ENCODE data around the gene TGFBR1. TPM values are rescaled to one million over a fixed set of nuclear protein-coding genes. Genes with fewer than 3 reads are reported as not detected.
A peak's percentile ranks its signal among the peaks of the same experiment; 100 is the strongest.
"Not testable (repeated sequence)": the region's sequence is repeated elsewhere in the genome, so short reads cannot be mapped to it uniquely, and the experiment has no call there.

Gene TGFBR1
- total RNA-seq, 2 donors from 2014 or later: 62.7 to 105 TPM

DNA sequence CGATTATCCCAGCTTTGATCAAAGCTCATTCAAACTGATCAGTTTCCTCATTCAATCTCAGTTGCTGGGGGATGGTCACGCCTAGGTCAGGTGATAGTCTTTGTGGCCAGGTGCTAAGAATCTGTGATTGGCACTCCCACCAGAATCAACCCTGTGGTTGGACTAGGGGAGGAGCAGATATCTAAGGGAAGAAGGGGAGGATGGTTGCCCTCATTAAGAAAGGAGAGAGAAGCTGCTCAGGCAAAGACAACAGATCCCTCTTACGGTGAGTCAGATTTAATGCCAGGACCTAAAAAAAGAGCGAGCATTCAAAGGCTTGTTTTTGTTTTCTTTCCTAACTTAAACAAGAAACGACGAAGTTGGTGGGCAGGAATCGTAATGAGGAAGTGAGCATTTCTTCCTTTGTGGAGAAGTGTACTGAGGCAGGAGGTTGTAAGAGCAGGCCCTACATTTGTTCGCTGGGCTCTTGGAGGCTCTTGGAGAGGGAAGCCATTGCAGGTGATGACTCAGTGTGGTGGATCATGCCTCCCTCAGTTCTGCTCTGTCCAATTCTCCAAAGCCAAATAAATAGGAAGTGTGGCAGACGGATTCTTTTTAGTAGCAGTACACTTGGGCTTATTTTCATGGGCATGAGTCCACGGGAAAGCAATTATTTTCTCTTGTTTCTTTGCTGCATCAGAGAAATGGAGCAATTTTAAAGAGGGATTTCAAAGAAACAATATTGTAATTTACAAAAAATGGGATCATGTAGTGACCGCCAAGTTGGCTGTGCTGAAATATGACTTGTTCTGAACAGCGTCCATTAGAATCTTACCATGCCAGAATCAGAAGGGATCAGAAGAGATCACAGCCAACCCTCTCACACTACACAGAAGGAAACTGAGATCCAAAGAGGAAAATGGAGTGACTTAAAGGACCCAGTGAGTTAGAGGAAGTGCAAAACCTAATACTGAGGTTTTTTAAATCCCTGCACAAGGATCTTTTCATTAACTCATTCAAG, 18.7 kb upstream of the TGFBR1 start:
- H3K27me3 Mint-ChIP-seq: no peaks in the 10 kb centered on the region
- peaks cover 2% of the 10 kb centered on the region for H3K9me3 Mint-ChIP-seq
- no peak overlapping the region for H3K4me3 Mint-ChIP-seq
- peak overlapping the region; percentile 21 to 45 for H3K27ac Mint-ChIP-seq
- DNase-seq (ENCODE audit: low spot score): no peak
- H3K4me1 Mint-ChIP-seq (ENCODE audit: low read depth in 2 of 2): peaks cover 36 to 39% of the 10 kb centered on the region in 2 donors
- H3K36me3 Mint-ChIP-seq: no peaks in the 10 kb centered on the region
- ATAC-seq: no peak

DNA sequence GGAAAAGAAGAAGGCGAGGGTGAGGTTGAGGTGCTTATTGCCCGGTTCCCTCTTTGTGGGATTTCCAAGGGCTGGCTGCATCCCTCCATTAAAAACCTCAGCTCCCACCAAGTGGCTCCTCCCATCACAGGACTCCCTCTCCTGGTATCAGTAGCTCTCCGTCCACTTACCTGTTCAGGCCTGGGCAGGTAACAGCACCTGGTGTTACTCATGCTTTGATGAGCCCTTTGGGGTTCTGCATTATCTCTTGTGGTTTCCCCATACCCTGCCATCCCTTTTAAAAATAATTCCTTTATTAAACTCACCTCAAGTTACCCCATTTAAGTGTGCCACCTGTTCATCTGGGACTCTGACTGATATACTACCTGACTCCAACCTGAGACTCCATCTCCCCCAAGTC, 17.5 kb upstream of the TGFBR1 start:
- peaks cover 45 to 50% of the 10 kb centered on the region in 2 donors for H3K4me1 Mint-ChIP-seq (ENCODE audit: low read depth in 2 of 2)

DNA sequence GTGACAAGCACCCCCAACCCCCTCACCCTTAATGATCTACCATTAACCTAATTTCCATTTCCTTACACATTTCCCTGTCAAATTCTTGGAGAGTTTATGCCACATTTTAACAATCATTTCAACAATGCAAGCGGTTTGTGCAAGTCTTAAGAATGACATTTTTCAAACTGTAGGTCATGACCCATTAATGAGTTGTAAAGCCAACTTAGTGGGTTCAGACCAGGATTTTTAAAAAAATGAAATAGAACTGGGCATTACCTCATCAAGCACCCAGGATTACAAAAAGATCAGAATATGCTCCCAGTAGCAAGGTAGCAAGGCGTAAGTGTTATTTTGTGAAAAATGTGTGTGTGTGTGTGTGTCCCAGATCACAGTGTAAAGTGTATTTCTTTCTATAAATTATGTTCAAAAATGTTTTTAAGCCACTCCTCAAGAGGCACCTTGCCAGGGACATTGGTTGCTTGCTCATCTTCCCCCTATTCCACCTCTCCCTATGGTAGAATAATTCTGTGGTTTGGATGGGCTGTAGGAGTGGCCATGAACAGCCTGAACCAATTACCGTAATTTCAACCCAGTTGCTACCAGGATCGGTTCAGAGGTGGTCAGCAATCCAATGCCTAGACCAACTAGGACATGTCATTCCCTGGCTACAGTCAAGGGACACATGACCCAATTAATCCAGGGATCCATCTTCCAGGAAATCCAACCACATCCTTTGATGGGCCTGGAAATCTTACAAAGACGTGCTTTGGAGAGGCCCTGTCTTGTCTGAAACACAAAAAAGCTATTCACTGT, 14.4 kb upstream of the TGFBR1 start:
- Mint-ChIP-seq H3K4me3 (no peak overlapping the region), H3K27ac (peak overlapping the region; percentile 99), H3K4me1 (ENCODE audit: low read depth in 2 of 2) (peaks cover 51 to 59% of the 10 kb centered on the region in 2 donors), H3K9me3 (peaks cover 5% of the 10 kb centered on the region), H3K36me3 (no peaks in the 10 kb centered on the region), H3K27me3 (no peaks in the 10 kb centered on the region)
- no peak for ATAC-seq
- DNase-seq (ENCODE audit: low spot score): no peak

More for the DNA sequence above, 17.5 kb upstream of the TGFBR1 start:
- peaks cover 5% of the 10 kb centered on the region for H3K9me3 Mint-ChIP-seq
- no peak overlapping the region for H3K4me3 Mint-ChIP-seq
- H3K27me3 Mint-ChIP-seq: no peaks in the 10 kb centered on the region
- no peaks in the 10 kb centered on the region for H3K36me3 Mint-ChIP-seq
- no peak for ATAC-seq
- no peak for DNase-seq (ENCODE audit: low spot score)
- H3K27ac Mint-ChIP-seq: peak overlapping the region in 1 of 2 donors; percentile 11

DNA sequence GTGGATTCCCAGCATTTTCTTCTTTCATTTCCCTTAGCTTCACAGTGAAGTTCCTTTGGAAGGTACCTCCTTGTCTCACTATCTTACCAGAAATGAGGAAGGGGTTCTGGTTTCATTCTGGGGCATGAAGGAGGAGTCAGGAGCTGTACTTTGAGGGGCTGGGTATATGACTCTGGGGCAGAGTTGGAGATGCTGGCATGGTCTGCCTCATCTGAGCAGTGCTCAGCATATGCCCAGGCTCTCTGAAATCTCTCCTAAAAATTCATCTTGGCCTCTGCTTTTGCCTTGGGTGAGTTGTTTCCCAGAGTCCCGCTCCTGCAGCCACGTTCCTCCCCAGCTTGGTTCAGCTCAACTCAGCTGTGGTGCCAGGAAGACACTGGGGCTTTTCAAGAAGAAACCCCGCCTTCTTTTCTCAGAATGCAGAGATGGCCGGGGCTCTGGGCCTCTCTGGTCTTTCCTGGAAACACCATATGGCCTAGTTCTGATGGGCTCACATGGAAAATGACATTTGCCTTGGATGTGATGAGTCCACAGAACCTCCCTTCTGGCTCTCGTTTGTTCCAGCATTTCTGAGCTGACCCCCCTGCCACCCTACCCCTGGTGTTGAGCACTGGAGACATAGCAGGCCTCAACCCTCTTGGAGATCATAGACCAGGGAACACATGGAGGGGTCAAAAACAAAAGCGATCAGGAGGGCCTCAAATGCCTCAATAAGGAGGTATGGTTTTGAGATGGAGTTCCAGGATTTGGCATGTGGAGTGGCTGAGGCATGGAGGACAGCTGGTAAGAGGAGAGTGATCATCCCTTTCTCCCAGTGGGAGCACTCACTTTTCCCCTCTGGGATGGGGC, 12.0 kb upstream of the TGFBR1 start:
- ATAC-seq: peak; percentile 88 to 91
- peak; percentile 84 for DNase-seq (ENCODE audit: low spot score)
- H3K27ac Mint-ChIP-seq: peak overlapping the region; percentile 99
- peaks cover 5% of the 10 kb centered on the region for H3K9me3 Mint-ChIP-seq
- no peaks in the 10 kb centered on the region for H3K36me3 Mint-ChIP-seq
- H3K4me3 Mint-ChIP-seq: peak overlapping the region; percentile 88
- peaks cover 58 to 59% of the 10 kb centered on the region in 2 donors for H3K4me1 Mint-ChIP-seq (ENCODE audit: low read depth in 2 of 2)
- no peaks in the 10 kb centered on the region for H3K27me3 Mint-ChIP-seq

DNA sequence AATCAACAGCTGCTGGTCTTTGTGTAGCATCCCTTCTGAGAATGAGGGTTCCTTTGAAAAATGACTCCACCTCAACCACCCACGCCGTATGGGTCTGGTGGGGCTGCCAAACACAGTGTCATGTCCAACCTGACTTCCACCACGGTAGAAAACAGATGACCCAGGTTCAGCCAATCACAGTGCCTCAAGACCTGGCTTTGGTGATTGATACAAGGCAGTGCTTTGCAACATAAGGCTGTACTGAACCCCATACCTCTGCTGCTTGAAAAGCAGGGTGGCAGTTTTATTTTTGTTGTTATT, 11.5 kb upstream of the TGFBR1 start:
- H3K4me1 Mint-ChIP-seq (ENCODE audit: low read depth in 2 of 2): peaks cover 63 to 64% of the 10 kb centered on the region in 2 donors
- no peaks in the 10 kb centered on the region for H3K36me3 Mint-ChIP-seq
- ATAC-seq: peak; percentile 88 to 92
- peak overlapping the region; percentile 99 for H3K27ac Mint-ChIP-seq
- H3K4me3 Mint-ChIP-seq: peak overlapping the region; percentile 88
- peaks cover 5% of the 10 kb centered on the region for H3K9me3 Mint-ChIP-seq
- peak; percentile 79 for DNase-seq (ENCODE audit: low spot score)
- no peaks in the 10 kb centered on the region for H3K27me3 Mint-ChIP-seq

DNA sequence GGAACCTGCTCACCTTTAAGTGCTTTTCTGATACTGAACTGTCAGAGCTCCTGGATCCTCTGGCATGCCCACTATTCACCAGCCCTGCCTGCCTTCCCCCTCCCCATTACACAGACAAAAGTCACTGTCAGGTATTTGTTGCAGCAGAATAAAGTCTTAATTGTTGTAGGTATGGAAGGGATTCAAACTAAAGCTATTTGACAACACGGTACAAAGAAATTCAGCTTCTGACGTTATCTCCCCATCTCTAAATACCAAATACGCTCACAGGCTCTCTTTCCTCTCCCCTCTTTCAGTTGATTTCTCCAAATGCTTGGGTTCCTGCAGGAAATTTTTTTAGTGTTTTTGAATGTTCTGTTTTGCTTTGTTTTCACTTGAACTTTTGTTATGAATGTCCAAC, 9.3 kb upstream of the TGFBR1 start:
- H3K9me3 Mint-ChIP-seq: peaks cover 15% of the 10 kb centered on the region
- ATAC-seq (no peak), DNase-seq (ENCODE audit: low spot score) (no peak)
- H3K4me1 Mint-ChIP-seq (ENCODE audit: low read depth in 2 of 2): peaks cover 73 to 77% of the 10 kb centered on the region in 2 donors
- H3K27me3 Mint-ChIP-seq: no peaks in the 10 kb centered on the region
- H3K27ac Mint-ChIP-seq: peak overlapping the region; percentile 1 to 56
- no peak overlapping the region for H3K4me3 Mint-ChIP-seq
- H3K36me3 Mint-ChIP-seq: peaks cover 11% of the 10 kb centered on the region

DNA sequence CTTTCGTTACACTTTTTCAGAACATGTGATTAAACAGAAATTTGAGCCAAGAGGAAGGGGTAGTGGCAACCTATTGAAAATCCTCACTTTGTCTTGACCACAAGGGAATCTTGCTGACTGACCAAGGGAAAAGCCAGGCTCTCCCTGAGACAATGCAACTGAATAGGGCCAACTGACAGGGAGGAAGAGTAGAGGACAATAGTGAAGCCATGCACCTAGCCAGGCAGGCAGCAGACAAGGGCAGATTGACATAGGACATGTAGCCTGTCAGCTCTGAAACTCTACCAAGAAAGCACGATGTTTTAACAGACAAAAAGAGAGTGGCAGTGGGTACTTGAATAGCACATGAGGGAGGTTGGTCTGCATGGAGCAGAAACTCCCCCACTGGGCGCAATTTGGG, 8.5 kb upstream of the TGFBR1 start:
- H3K27me3 Mint-ChIP-seq: no peaks in the 10 kb centered on the region
- peak overlapping the region; percentile 1 to 56 for H3K27ac Mint-ChIP-seq
- peaks cover 11% of the 10 kb centered on the region for H3K9me3 Mint-ChIP-seq
- no peak for DNase-seq (ENCODE audit: low spot score)
- no peak overlapping the region for H3K4me3 Mint-ChIP-seq
- no peak for ATAC-seq
- H3K4me1 Mint-ChIP-seq (ENCODE audit: low read depth in 2 of 2): peaks cover 70 to 71% of the 10 kb centered on the region in 2 donors
- peaks cover 11% of the 10 kb centered on the region for H3K36me3 Mint-ChIP-seq

DNA sequence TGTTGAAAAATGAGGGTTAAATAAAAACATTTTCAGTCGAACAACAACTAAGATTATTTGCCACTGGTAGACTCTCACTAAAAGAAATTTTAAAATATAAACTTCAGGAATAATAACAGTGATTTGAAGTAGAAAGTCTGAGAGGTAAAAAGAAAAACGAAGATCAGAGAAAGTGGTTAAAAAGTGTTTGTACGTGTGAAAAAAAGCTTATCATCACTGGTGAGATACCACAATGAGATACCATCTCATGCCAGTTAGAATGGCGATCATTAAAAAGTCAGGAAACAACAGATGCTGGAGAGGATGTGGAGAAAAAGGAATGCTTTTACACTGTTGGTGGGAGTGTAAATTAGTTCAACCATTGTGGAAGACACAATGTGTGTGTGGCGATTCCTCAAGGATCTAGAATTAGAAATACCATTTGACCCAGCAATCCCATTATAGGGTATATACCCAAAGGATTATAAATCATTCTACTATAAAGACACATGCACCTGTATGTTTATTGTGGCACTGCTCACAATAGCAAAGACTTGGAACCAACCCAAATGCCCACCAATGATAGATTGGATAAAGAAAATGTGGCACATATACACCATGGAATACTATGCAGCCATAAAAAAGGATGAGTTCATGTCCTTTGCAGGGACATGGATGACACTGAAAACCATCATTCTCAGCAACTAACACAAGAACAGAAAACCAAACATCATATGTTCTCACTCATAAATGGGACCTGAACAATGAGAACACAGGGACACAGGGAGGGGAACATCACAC, 4.9 kb upstream of the TGFBR1 start:
- H3K27ac Mint-ChIP-seq: peak overlapping the region; percentile 1 to 56
- DNase-seq (ENCODE audit: low spot score); H3K27me3 Mint-ChIP-seq; ATAC-seq; H3K9me3 Mint-ChIP-seq: not testable (repeated sequence)
- peak overlapping the region; percentile 28 for H3K4me3 Mint-ChIP-seq
- H3K4me1 Mint-ChIP-seq (ENCODE audit: low read depth in 2 of 2): peaks cover 62% of the 10 kb centered on the region in 2 donors
- peaks cover 11% of the 10 kb centered on the region for H3K36me3 Mint-ChIP-seq

DNA sequence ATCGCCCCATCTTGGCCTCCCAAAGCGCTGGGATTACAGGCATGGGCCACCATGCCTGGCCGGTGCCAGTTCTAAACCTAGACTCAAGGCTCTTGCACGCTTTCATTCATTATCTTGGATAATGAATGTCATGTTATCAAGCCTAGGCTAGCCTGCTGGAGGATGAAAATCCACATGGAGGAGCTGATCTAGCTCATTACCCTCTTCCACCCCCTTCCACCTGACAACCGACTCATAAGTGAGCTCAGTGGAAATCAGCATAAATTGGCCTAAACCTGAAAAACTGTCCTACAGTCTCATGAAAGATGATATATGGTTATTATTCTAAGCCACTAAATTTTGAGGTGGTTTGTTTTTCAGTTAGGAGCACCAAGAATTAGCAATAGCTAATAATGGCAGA, 3.6 kb upstream of the TGFBR1 start:
- DNase-seq (ENCODE audit: low spot score) (no peak), ATAC-seq (no peak)
- Mint-ChIP-seq H3K4me1 (ENCODE audit: low read depth in 2 of 2) (peaks cover 58 to 61% of the 10 kb centered on the region in 2 donors), H3K27me3 (no peaks in the 10 kb centered on the region), H3K9me3 (peaks cover 10% of the 10 kb centered on the region), H3K4me3 (no peak overlapping the region), H3K27ac (peak overlapping the region; percentile 37 to 43), H3K36me3 (peaks cover 11% of the 10 kb centered on the region)

DNA sequence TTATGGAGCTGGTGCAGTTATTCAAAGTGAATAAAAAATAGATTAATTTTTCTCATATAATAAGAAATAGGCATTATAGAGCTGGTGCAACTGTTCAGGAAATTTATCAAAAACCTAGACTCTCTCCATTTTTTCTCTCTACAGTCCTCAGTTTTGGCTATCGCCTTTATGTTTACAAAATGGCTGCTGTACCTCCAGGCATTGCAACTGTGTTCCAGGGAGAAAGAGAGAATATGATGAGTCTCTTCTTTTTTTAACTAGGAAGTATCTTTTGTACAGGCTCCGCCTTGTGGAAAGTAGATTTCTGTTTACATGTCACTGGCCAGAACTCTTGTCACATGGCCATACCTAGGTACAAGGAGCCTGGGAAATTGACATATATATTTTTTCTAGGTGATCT, 3.1 kb upstream of the TGFBR1 start:
- H3K4me1 Mint-ChIP-seq (ENCODE audit: low read depth in 2 of 2): peaks cover 56 to 61% of the 10 kb centered on the region in 2 donors
- peaks cover 10% of the 10 kb centered on the region for H3K9me3 Mint-ChIP-seq
- no peak for ATAC-seq
- no peaks in the 10 kb centered on the region for H3K27me3 Mint-ChIP-seq
- no peak overlapping the region for H3K27ac Mint-ChIP-seq
- no peak for DNase-seq (ENCODE audit: low spot score)
- no peak overlapping the region for H3K4me3 Mint-ChIP-seq
- peaks cover 11% of the 10 kb centered on the region for H3K36me3 Mint-ChIP-seq

DNA sequence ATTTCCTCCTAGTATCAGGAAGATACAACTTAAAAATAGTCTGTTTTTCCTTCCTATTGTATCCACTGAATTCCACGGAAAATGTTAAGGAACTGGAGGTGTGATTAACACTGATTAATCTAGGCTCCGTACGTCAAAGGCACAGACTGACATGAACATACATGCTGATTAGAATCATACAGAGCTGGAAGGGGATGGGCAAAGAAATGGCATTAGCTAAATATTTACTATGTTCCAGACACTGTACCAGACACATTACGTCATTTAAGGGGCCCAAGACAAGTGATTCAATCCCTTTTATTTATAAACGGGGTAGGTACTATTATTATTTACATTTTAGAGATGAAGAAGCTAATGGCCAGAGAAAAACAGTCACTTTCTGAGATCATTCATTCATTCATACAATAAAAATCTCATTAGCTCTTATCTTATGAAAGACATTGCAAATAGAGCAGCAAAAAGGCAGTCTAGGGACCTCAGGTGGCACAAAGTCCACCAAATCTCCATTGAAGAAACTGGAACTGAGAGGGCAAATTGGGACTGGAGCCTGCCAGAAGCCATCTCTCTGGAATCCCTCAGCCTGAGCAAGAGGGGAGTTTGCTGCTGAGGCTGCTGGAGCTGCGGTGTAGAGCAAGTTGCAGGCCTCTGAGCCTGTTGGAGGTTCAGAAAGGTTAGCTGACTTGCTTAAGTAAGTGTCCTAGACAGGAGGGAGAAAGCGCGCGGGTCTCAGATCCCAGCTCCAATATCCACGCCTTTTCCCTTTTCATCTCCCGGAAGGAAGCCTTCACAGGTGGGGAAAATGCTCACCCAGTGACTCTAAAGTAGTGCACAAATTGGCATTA, 1.6 kb upstream of the TGFBR1 start:
- ATAC-seq: no peak
- H3K4me3 Mint-ChIP-seq: peak overlapping the region; percentile 88
- no peaks in the 10 kb centered on the region for H3K27me3 Mint-ChIP-seq

DNA sequence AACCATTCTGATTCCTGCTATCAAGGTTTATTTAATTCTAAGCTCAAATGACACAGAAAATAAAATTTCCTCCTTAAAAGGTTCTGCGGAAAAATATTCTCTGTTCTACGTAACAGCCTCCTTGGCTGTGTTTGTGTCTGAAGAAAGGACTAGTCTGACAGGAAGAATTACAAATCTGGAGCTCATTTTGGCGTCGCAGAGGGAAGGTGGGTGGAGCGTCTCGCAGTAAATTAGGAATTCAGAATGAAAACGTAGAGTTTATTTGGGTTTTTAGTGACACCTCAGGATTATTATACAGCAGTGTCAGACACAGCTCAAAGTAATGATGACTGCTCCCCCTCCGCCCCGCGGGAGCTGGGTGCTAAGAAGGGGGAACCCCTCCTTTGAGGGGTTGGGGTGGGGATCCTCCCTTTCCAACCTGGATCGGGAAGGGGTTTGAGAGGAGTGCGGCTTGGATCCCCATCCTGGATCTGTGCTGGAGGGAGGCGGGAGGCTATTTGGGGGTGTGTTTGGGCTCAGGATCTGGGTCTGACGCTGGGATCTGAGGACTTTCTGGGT, 933 bp upstream of the TGFBR1 start:
- H3K4me3 Mint-ChIP-seq: peak overlapping the region; percentile 88
- peaks cover 7% of the 10 kb centered on the region for H3K9me3 Mint-ChIP-seq
- peaks cover 8% of the 10 kb centered on the region for H3K36me3 Mint-ChIP-seq
- H3K27ac Mint-ChIP-seq: peak overlapping the region; percentile 81 to 87
- peaks cover 56 to 64% of the 10 kb centered on the region in 2 donors for H3K4me1 Mint-ChIP-seq (ENCODE audit: low read depth in 2 of 2)
- no peaks in the 10 kb centered on the region for H3K27me3 Mint-ChIP-seq
- ATAC-seq: no peak
- no peak for DNase-seq (ENCODE audit: low spot score)

More for the DNA sequence above, 1.6 kb upstream of the TGFBR1 start:
- Mint-ChIP-seq H3K9me3 (peaks cover 10% of the 10 kb centered on the region), H3K27ac (peak overlapping the region; percentile 81 to 87), H3K36me3 (peaks cover 11% of the 10 kb centered on the region), H3K4me1 (ENCODE audit: low read depth in 2 of 2) (peaks cover 56 to 64% of the 10 kb centered on the region in 2 donors)
- DNase-seq (ENCODE audit: low spot score): no peak

All from natural killer cell treated with Interleukin-12 subunit alpha and Interleukin-12 subunit beta and Interleukin-15 and Interleukin-18, amount 100 ng/mL, for 72 hours (primary cell).